HG03064 (cell line): ENCODE data around the gene CELF2.
"Not testable (repeated sequence)": the region's sequence is repeated elsewhere in the genome, so short reads cannot be mapped to it uniquely, and the experiment has no call there.

Source experiments
- ATAC-seq: cut with Tn5 transposase; IDR thresholded peaks from one replicate; pipeline ENCODE4 v1.9.1; 2021; ENCODE audit warnings: low read depth; ENCODE audit not compliant: unreplicated experiment

The CELF2 gene

GRCh38 chr10:11329062-11329673 lies 311.5 kb downstream of the CELF2 start:
- no peak for ATAC-seq

- ATAC-seq, result no peak
These were observed 312.8 kb downstream of the CELF2 start for GRCh38 chr10:11330383-11331045.

- no peak for ATAC-seq
These were observed 313.4 kb downstream of the CELF2 start for GRCh38 chr10:11331046-11331577.

DNA sequence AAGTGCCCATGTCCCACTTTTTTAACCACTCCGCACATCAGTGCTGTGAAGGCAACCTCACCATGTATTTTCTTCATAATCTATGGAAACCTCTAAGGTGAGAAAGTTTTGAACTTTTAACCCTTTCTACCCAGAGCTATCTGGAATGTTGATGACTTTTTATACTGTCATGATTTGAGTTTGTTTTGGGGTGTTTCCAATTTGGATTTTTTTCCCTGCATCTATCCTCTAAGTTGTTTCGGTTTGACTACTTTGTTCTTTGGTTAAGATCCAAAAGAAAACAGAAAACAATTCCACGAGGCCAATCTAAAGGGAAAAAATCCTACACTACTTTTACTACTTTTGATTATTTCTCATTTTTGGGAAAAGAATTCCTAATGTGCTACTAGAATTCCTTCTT lies 314.1 kb downstream of the CELF2 start:
- no peak for ATAC-seq

GRCh38 chr10:11332846-11333245 lies 315.2 kb downstream of the CELF2 start:
- ATAC-seq, result no peak

DNA sequence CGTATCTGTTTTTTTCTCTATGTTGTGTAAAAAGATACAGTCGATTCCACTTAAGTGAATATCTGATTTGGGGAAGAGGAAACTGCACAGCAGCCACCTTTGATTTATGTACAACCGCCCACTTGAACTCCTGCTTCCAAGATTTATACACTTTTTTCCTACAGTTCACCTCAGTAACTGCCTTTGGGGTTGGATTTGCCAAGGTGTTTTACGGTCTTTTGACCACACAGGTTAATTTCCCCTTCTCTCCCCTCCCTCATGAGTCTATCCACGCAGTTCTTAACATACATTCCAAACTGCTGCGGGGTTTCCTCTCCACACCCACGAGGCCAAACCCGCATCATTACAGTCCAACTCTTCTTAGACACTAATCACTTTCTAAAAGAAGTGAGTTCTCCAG lies 316.8 kb downstream of the CELF2 start:
- ATAC-seq, result no peak

- no peak for ATAC-seq
These were observed 317.5 kb downstream of the CELF2 start for GRCh38 chr10:11335167-11335652.

DNA sequence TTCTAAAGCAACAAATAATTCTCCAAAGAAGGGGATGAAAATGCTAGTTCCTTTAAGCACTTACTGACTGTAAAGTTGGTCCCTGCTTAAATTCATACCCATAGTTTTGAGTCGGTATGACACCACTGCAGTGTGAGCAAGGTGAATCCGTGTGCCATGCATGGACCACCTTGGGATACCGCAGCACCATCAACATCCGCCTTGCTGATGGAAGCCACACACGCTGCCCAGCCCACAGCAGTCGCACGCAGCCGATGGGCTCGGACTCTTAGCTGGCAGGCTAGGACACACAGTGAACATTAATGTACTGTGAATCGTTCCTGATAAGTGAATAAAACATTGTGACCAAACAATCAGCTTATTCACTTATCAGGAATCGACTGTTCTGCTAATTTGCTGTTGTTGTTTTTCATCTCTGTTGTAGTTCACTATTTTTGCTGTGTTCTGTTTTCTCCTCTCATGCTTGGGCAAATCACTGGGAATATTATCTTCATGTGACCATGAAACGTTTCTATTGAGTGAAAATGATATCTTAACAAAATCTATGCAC lies 318.3 kb downstream of the CELF2 start:
- ATAC-seq, result no peak

DNA sequence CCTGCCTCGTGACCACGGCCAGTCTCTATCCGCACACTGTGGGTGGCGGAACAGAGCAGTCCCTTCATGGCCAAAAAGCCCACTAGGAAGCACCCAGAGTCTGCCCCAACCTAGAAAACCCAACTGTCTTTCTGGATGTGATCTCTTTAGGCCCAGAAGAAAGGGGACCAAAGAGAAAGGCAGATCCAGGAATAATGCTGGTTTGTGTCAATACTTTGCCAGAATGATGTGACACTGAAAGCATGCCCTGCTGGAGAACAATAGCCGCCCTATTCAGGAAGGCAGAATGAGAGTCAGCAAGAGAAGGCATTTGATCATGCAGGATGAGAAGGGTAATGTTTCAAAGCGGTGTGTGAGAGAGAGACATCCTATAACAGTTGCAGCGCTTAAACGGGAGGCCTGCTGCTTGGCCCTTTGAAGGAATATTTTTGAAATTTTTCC lies 319.1 kb downstream of the CELF2 start:
- no peak for ATAC-seq

GRCh38 chr10:11337516-11337915 lies 319.8 kb downstream of the CELF2 start:
- ATAC-seq, result no peak

GRCh38 chr10:11338160-11338844 lies 320.6 kb downstream of the CELF2 start:
- ATAC-seq, result no peak

GRCh38 chr10:11339013-11339412 lies 321.3 kb downstream of the CELF2 start:
- ATAC-seq, result no peak

DNA sequence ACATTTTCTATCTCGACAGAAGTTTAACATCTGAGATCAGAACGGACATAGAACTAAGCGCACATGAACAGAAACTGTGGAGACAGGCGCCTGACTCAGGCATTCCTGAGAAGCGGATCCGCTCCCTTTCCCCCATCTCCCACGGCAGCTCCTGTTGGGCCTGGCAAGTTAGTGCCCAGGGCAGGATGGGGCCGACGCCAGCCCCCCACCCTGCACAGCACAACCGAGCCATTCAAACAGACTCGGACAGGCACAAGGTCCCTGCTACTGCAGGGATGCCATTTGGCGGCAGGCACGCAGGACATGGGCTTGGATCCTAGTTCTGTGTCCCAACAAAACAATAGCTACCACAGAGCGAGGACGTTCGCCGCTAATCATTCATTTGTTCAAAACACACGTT lies 322.0 kb downstream of the CELF2 start:
- no peak for ATAC-seq

DNA sequence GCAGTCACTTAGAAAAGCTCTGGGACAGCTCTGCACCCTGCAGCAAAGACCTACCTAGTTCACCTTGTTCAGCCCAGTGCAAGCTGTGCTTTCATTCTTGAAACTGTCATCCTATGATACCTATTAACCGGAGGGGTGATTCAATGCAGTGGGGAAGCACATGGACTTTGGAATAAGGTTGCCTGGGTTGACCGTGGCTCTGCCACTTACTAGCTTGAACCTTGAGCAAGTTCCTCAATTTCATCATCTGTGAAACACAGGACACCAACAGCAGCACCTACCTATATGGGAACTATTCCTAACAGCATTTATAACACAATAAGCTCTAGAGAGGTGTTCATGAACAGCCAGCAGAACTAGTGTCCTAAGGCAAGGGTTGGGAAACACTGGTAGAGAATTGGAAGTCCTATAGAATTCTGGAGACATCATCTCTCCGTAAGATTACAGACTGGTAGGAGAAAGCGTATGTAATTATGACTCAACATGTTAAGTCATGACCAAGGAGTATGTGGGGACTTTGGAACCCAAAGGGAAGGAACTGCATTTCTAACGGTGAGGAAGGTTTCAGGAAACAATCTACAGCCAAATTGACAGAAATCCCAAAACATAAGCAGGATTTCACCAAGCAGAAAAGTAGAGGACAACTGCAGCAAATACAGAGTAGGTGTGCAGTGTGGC lies 323.8 kb downstream of the CELF2 start:
- ATAC-seq, result no peak

GRCh38 chr10:11344081-11344480 lies 326.4 kb downstream of the CELF2 start:
- no peak for ATAC-seq

DNA sequence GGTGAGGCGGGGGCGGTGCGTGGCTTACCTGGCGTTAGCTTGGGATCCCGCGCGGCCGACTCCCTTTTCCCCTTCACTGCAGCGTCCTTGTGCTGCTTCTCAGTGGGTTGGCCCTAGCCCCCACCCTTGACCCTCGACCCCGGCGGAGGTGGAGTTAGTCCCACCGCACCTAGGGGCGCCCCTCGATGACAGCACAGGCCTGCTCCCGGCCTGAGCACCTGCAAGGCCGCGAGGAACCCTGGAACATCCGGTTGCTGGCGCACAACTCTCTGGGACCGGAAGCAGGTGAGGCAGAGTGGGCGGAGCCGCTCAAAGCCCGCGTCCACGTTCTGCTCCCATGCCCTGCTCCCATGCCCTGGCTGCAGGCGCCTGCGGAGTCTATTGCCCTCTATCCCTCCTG lies 326.9 kb downstream of the CELF2 start:
- ATAC-seq, result no peak

- no peak for ATAC-seq
These were observed 327.8 kb downstream of the CELF2 start for GRCh38 chr10:11345224-11346054.

DNA sequence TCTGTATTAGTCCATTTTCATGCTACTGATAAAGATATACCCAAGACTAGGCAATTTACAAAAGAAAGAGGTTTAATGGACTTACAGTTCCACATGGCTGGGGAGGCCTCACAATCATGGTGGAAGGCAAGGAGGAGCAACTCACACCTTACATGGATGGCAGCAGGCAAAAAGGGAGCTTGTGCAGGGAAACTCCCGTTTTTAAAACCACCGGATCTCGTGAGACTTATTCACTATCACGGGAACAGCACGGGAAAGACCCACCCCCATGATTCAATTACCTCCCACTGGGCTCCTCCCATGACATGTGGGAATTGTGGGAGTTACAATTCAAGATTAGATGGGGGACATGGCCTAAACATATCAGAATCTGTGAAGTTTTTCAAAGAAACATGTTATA lies 329.9 kb downstream of the CELF2 start:
- ATAC-seq, result not testable (repeated sequence)

GRCh38 chr10:11351801-11352200 lies 334.1 kb downstream of the CELF2 start:
- ATAC-seq, result no peak
